ENCODE results near the gene GUSB. TPM values are rescaled to one million over a fixed set of nuclear protein-coding genes. Genes with fewer than 3 reads are reported as not detected.

The GUSB gene
- total RNA-seq, 2 donors from 2014 or later: 9.1 to 13.0 TPM

DNA sequence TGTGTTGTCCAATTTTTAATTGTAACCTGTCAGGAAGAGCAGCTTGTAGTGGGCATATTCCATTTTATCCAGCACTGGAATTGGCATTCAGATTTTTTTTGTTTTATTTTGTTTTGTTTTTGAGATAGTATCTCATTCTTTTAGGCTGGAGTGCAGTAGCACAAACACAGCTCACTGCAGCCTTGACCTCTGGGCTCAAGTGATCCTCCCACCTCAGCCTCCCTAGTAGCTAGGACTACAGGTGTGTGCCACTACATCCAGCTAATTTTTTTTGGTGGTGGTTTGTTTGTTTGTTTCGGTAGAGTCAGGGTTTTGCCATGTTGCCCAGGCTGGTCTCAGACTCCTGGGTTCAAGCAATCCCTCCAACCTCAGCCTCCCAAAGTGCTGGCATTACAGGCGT lies 44.7 kb downstream of the GUSB start:
- no peaks in the 10 kb centered on the region for H3K36me3 ChIP-seq
- H3K27me3 ChIP-seq: no peaks in the 10 kb centered on the region
- no peak overlapping the region for H3K4me3 ChIP-seq
- TF ChIP-seq, protein P1, sequence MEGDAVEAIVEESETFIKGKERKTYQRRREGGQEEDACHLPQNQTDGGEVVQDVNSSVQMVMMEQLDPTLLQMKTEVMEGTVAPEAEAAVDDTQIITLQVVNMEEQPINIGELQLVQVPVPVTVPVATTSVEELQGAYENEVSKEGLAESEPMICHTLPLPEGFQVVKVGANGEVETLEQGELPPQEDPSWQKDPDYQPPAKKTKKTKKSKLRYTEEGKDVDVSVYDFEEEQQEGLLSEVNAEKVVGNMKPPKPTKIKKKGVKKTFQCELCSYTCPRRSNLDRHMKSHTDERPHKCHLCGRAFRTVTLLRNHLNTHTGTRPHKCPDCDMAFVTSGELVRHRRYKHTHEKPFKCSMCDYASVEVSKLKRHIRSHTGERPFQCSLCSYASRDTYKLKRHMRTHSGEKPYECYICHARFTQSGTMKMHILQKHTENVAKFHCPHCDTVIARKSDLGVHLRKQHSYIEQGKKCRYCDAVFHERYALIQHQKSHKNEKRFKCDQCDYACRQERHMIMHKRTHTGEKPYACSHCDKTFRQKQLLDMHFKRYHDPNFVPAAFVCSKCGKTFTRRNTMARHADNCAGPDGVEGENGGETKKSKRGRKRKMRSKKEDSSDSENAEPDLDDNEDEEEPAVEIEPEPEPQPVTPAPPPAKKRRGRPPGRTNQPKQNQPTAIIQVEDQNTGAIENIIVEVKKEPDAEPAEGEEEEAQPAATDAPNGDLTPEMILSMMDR (IDR thresholded peaks at IDR 0.05): no peak
- no peak overlapping the region for H3K27ac ChIP-seq
- no peaks in the 10 kb centered on the region for H3K4me1 ChIP-seq
- no peaks in the 10 kb centered on the region for H3K9me3 ChIP-seq
- DNase-seq (ENCODE audit: low spot score): no peak

DNA sequence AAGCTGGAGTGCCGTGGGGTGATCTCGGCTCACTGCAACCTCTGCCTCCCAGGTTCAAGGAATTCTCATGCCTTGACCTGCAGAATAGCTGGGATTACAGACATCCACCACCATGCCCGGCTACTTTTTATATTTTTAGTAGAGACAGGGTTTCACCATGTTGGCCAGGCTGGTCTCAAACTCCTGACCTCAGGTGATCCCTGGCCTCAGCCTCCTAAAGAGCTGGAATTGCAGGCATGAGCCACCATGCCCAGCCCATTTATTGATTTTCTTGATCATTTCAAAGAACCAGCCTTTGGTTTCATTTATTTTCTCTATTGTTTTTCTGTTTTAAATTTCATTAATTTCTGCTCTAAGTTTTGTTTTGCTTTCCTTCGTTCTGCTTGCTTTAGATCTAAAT lies 50.3 kb downstream of the GUSB start:
- DNase-seq (ENCODE audit: low spot score): no peak
- no peak overlapping the region for H3K4me3 ChIP-seq
- H3K36me3 ChIP-seq: no peaks in the 10 kb centered on the region
- H3K4me1 ChIP-seq: no peaks in the 10 kb centered on the region
- H3K9me3 ChIP-seq: no peaks in the 10 kb centered on the region
- H3K27ac ChIP-seq: no peak overlapping the region
- TF ChIP-seq, protein P1 (IDR thresholded peaks at IDR 0.05): no peak
- no peaks in the 10 kb centered on the region for H3K27me3 ChIP-seq

DNA sequence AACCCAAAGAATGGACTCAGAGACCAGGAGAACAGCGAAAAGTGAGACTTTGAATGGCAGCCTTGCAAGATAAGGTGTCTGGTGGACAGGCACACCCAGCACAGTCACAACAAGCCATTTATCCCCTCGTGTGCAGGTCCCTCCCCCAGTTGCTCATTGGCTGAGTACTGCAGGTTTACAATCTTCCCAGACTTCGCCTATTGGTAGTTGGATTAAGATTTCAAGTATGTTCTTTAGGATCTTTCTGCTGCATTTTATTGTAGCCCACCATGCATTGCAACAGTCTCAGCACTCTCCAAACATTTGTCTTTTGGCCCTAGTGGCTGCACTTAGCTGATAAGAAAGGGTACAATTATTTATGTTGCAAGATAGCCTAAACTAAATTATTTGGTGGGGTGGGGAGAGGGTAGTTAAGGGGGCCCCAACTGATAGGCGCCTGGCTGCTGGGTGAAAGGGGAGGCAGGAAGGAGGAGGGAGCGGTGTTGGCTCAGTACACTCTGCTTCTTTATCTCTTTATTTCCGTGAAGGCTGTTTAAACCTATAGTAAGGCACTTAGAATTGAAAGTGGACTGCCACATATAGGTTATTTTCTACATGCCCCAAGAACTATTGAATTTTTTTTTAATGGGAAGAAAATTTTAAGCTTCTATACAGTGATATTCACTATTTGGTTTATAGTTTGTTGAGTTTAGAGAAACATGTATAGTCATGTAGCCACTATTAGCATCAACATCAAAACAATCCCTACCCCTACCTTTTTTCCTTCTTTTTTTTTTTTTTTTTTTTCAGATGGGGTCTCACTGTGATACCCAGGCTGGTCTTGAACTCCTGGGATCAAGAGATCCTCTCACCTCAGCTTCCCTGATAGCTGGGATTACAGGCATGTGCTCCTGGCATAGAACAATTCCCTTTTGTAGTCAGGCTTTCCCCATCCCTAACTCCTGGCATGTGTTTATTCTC lies 54.2 kb downstream of the GUSB start:
- TF ChIP-seq, protein P1 (IDR thresholded peaks at IDR 0.05): no peak
- Histone ChIP-seq H3K9me3 (no peaks in the 10 kb centered on the region), H3K4me3 (no peak overlapping the region), H3K27ac (no peak overlapping the region), H3K4me1 (no peaks in the 10 kb centered on the region), H3K36me3 (no peaks in the 10 kb centered on the region), H3K27me3 (no peaks in the 10 kb centered on the region)
- DNase-seq (ENCODE audit: low spot score): no peak

DNA sequence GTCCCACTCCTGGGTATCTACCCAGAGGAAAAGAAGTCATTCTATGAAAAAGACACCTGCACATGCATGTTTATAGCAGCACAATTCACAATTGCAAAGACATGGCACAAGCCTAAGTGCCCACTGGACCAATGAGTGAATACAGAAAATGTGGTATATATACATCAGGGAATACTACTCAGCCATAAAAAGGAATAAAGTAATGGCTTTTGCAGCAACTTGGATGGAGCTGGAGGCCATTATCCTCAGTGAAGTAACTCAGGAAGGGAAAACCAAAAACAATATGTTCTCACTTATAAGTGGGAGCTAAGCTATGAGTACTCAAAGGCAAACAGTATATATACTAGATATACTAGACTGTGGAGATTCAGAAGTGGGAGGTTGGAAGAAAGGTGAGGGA lies 55.4 kb downstream of the GUSB start:
- DNase-seq (ENCODE audit: low spot score): no peak
- Histone ChIP-seq H3K4me1 (no peaks in the 10 kb centered on the region), H3K4me3 (no peak overlapping the region), H3K9me3 (no peaks in the 10 kb centered on the region), H3K27me3 (no peaks in the 10 kb centered on the region), H3K36me3 (no peaks in the 10 kb centered on the region), H3K27ac (no peak overlapping the region)
- TF ChIP-seq, protein P1 (IDR thresholded peaks at IDR 0.05): no peak

DNA sequence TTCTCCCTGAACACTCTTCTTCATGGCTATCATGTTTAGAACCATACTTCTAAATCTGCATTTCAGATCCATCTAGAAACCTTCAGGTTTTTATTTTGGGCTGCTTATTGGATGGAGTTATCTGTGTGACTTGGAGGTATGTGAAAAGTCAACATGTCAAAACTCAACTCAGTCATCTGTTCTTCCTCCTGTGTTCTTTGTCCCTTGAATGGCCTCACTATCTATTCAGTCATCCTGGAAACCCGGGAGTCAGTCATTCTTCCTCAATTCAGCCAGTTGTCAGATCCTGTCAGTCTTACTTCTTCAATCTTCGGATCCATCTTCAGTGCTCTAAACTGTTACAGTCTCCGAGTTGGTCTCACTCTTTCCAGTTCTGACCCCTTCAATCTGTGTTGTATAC lies 57.0 kb downstream of the GUSB start:
- no peaks in the 10 kb centered on the region for H3K9me3 ChIP-seq
- TF ChIP-seq, protein P1 (IDR thresholded peaks at IDR 0.05): no peak
- H3K36me3 ChIP-seq: no peaks in the 10 kb centered on the region
- no peaks in the 10 kb centered on the region for H3K27me3 ChIP-seq
- H3K4me1 ChIP-seq: no peaks in the 10 kb centered on the region
- DNase-seq (ENCODE audit: low spot score): no peak
- H3K27ac ChIP-seq: no peak overlapping the region
- H3K4me3 ChIP-seq: no peak overlapping the region

Measured in right atrium auricular region (tissue), 2 donors.